Epidermal melanocyte (primary cell): ENCODE data around the gene PRMT1.
A peak's percentile ranks its signal among the peaks of the same experiment; 100 is the strongest.

ENCODE experiments used
- DNase-seq: peaks from one replicate; pipeline ENCODE4 v3.0.0; 2011; ENCODE audit warnings: low spot score; ENCODE audit not compliant: insufficient read length

The PRMT1 gene

DNA sequence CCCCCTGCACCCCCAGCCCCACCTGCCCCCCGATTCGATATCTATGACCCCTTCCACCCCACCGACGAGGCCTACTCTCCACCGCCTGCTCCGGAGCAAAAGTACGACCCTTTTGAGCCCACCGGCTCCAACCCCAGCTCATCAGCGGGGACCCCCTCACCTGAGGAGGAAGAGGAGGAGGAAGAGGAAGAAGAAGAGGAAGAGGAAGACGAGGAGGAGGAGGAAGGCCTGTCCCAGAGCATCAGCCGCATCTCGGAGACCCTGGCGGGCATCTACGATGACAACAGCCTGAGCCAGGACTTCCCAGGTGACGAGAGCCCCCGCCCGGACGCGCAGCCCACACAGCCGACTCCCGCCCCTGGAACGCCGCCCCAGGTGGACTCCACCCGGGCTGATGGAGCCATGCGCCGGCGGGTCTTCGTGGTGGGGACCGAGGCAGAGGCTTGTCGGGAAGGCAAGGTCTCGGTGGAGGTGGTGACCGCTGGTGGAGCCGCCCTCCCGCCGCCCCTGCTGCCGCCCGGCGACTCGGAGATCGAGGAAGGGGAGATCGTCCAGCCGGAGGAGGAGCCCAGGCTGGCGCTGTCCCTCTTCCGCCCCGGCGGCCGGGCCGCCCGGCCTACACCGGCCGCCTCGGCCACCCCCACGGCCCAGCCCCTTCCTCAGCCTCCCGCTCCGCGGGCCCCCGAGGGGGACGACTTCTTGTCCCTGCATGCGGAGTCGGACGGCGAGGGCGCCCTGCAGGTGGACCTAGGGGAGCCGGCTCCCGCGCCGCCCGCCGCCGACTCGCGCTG is 25.8 kb upstream of the PRMT1 start:
- no peak for DNase-seq

DNA sequence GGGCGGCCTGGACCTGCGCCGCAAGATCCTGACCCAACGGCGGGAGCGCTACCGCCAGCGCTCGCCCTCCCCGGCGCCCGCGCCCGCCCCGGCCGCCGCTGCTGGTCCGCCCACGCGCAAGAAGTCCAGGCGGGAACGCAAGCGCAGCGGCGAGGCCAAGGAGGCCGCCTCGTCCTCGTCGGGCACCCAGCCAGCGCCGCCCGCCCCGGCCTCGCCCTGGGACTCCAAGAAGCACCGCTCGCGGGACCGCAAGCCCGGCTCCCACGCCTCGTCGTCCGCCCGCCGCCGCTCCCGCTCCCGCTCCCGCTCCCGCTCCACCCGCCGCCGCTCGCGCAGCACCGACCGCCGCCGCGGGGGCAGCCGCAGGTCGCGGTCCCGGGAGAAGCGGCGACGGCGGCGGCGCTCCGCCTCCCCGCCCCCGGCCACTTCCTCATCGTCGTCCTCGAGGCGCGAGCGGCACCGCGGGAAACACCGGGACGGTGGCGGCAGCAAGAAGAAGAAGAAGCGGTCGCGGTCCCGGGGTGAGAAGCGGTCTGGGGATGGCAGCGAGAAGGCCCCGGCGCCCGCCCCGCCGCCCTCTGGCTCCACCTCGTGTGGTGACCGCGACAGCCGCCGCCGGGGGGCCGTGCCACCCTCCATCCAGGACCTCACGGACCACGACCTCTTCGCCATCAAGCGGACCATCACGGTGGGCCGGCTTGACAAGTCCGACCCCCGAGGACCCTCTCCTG is 25.1 kb upstream of the PRMT1 start:
- no peak for DNase-seq

DNA sequence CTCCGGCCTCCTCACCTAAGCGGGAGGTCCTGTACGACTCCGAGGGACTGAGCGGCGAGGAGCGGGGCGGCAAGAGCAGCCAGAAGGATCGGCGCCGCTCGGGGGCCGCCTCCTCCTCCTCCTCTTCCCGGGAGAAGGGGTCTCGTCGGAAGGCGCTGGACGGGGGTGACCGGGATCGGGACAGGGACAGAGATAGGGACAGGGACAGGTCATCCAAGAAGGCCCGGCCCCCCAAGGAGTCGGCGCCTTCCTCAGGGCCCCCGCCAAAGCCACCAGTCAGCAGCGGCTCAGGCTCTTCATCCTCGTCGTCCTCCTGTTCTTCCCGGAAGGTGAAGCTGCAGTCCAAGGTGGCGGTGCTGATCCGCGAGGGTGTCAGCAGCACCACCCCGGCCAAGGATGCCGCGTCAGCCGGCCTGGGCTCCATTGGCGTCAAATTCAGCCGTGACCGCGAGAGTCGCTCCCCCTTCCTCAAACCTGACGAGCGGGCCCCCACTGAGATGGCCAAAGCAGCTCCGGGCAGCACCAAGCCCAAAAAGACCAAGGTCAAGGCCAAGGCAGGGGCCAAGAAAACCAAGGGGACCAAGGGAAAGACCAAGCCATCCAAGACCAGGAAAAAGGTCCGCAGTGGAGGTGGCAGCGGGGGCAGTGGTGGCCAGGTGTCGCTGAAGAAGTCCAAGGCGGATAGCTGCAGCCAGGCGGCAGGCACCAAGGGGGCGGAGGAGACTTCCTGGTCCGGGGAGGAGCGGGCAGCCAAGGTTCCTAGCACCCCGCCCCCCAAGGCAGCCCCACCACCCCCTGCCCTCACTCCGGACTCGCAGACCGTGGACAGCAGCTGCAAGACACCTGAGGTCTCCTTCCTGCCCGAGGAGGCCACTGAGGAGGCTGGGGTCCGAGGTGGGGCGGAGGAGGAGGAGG is 24.3 kb upstream of the PRMT1 start:
- no peak for DNase-seq

DNA sequence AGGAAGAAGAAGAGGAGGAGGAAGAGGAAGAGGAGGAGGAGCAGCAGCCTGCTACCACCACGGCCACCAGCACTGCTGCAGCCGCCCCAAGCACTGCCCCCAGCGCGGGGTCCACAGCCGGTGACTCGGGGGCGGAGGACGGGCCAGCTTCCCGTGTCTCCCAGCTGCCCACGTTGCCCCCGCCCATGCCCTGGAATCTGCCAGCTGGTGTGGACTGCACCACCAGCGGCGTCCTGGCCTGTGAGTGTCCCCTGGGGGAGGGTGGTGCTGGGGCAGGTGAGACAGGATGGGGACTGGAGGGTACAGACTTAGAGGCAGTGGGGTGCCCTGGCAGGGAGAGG is 23.6 kb upstream of the PRMT1 start:
- no peak for DNase-seq

DNA sequence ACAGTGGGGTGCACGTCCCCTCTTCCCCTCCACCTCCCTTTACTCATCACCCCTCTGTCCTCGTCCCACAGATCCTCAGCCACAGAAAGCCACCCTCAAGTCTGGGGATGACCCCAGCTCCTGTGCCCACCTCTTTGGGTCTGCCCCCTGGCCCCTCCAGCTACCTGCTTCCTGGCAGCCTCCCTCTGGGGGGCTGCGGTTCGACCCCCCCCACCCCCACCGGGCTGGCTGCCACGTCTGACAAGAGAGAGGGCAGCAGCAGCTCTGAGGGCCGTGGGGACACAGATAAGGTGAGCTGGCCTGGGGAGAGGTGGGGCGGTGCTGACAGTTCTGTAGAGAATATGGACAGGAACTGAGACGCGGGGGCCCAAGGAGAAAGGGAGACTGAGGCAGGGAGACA is 22.5 kb upstream of the PRMT1 start:
- DNase-seq, result no peak

DNA sequence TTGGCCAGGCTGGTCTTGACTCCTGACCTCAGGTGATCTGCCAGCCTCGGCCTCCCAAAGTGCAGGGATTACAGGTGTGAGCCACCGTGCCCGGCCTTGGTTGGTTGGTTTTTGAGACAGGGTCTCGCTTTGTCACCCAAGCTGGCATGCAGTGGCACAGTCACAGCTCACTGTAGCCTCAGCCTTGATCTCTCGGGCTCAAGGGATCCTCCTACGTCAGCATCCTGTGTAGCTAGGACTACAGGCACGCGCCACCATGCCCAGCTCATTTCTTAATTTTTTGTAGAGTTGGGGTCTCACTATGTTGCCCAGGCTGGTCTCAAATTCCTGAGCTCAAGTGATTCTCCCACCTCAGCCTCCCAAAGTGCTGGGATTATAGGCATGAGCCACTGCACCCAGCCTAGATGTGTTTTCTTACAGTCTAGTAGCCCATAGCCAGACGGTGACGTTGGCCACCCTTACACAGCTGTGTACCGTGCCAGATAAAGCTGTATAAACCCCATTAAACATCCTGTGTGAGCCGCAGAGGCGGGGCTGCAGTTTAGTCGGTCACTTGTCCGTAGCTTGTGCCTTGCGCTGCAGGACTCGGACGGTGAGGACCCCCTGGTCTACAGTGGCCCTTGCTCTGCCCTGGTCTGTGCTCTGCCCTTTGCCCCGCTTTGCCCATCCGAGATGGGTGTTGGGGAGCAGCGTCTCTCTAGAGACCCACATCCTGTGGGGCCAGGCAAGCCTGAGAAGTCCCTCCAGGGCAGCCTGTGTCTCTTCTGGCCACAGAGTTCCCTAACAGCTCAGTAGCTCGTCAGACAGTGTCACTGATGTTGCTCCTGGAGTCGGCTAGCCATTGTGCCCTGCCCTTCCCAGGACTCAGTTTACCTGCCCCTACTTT is 21.3 kb upstream of the PRMT1 start:
- DNase-seq, result no peak

DNA sequence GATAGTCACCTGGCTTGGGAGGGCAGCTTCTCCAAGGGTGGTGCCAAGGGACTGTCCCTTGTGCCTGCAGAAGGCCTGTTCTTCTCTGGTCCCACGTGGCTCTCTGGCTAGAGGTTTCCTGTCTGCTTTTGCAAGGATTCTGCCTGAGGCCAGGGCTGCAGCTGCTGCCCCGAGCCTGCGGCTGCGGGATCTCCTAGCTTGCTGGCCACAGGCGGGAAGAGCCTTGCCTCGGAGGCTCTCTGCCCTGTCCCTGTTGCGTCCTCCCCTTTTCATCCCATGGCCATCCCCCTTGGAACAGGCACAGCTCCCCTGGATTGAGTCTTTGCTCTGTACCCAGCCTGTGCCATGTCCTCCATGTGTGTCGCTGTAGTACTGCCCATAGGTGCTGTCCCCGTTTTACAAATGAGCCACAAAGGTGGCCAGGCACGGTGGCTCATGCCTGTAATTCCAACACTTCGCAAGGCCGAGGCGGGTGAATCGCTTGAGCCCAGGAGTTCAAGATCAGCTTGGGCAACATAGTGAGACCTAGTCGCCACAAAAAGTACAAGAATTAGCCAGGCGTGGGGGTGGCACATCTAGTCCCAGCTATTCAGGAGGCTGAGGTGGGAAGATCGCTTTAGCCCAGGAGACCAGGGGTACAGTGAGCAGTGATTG is 20.5 kb upstream of the PRMT1 start:
- DNase-seq, result no peak

DNA sequence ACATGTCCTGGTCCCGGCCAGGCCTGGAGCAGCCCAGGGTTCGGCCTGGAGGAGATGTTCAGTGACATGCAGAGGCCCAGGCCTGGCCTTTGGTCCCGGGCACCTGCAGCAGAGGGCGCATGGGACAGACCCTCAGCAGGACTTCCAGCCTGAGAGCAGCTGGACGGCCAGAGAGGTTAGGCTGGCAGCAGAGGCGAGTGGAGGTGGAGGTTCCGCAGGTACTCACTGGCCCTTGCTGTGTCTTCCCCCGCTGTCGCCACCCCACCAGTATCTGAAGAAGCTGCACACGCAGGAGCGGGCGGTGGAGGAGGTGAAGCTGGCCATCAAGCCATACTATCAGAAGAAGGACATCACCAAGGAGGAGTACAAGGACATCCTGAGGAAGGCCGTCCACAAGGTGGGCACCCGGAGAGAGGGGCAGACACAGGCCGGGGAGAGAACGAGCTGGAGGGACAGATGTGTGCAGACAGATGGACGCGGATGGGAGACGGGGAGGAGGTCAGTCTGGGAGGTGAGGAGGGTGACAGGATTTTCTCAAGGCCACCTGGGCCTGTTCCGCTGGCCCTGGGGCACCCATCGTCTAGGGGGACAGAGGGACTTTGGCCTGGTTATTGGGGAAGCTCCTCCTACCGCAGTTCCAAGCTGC is 19.5 kb upstream of the PRMT1 start:
- no peak for DNase-seq

DNA sequence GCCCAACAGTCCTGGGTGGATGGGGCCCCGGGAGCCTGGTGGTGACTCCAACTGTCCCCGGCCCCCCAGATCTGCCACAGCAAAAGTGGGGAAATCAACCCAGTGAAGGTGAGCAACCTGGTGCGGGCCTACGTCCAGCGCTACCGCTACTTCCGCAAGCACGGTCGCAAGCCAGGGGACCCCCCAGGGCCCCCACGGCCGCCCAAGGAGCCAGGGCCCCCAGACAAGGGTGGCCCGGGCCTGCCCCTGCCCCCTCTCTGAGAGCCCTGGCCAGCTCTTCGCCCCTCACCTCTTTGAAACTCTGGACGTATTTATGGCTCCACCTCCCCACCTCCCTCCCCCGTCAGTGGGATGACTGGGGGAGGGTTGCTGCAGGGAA is 18.9 kb upstream of the PRMT1 start:
- DNase-seq, result no peak

DNA sequence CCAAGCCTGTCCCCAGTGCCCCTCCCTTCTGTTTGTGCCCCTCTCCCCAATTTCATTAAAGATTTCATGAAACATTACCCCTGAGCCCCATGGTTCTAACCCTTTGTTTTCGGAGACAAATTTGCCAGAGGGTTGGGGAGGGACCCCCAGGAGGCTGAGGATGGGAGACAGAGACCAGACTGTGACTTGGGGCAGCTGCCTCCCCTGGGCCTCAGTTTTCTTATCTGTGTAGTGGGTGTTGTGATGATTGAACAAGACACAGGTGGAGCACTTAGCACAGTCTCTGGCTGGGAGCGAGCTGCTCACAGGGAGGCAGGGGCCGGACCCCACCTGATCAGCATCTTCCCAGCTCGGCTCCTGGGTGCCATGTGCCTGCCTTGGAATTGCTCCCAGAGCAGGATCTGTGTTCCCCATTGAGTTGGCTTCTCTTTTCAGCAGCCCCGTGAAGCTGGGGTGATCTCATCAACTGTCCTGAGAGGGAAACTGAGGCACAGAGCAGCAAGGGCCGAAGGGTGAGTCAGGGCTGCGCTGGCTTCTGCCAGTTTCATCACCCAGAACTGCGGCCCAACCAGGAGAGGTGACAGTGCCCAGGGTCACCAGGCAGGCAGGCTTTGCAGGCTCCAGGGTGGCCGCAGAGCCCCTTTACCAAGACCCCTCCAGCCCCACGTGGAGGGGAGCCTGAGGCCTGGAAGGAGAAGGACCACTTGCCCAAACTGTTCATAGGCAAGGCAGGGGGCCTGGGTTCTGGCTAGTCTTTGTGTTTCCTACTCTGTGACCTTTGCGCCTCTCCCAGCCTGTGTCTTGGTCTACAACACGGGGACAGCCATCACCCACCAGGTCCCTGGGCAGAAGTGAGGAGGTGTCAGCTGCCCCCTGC is 18.3 kb upstream of the PRMT1 start:
- no peak for DNase-seq

DNA sequence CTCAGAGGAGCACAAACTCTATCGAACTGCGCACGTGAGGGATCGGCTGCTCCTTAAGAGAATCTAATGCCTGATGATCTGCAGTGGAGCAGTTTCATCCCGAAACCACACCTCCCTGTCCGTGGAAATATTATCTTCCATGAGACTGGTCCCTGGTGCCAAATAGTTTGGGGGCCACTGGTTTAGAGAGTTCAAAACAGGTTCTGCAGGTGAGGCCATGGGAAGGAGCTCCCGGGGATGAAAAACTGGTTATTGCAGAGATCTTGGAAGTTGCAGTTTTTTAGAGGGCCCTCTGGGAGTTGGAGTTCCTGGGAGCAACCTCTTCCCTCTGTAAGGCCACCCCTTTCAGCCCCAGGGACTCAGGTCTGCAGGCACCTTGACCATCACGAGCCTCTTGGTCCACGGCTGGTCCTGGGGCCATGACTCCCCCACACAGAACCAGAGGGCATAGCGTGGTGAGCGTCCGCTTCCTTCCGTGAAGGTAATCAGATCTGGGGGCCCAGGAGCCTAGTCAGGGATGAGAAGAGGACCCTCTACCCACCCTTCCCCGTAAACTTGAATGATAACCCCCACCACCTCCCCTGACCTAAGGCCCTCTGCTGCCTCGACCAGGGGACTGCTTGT is 16.6 kb upstream of the PRMT1 start:
- no peak for DNase-seq

DNA sequence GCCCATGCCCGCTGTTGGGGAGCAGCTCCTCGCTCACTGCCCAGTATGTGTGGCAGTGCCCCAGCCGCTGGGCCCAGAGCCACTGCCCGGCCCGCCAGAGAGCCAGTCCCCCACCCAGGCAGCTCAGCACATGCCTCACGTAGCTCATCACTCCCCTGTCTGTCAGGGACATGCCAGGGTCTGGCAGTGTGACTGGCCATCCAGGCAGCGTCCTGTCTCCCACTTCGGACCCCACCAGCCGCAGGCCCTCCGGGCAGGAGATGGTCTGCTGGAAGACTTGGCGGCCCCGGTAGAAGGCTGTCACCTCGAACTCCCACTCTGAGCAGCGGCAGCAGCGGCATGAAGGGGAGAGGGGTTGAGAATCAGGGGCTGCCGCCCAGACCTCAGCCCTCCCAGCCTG is 15.1 kb upstream of the PRMT1 start:
- no peak for DNase-seq

DNA sequence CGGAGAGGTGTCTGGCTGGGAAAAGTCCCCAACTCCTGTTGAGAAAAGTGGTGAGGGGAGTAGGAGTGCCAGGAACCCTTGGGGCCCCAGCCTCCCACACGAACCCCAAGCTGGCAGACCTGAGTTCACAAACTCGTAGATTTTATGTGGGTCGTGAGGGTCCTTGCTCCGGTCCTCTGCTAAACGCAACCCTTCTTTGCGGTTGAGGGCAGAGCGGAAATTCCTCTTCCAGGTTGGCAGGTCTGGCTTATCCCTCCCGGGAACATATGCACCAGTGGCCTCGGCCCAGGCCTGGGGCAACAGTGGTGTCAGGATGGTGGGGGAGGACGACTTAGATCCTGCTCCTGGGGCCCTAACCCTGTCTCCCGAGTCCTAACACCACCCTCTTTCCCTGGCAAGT is 13.8 kb upstream of the PRMT1 start:
- no peak for DNase-seq

DNA sequence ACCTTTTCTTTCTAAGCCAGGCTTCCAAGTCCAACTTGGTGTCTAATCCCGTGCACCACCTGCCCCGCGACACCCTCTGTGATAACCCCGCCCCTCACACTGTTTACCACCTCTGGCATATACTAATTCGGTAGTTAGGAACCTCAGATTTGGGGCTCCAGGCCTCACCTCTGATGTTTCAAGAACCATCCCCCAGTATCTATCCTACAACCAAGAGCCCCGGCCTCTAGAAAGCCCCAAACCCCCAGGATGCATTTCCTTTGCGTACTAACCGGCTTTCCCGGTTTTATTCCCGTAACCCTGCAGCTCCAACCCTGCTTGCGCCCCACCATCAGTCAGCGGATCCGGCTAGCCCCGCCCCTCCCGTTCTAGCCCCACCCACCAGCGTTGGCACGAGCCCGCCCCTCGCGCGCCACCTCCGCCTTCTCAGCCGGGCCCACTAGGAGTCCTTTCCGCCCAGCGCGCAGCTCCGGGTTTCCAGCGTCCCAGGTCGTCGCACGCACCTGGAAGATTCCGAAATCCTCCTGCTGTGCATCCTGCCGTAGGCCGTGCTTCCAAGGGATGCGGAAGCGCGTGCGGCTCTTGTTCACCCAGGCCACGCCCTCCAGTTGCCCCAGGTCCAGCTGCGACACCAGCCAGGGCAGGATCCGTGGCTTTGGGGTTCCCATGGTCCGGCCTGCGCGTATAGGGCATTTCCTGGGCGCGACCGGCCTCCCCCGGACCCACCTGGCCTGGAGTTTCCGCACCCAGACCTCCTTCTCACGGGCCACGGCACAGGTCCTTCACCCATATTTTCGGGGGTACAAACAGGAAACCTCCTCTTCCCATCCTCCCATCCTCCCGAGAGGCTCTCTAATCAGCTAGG is 12.7 kb upstream of the PRMT1 start:
- DNase-seq, result peak; percentile 97

DNA sequence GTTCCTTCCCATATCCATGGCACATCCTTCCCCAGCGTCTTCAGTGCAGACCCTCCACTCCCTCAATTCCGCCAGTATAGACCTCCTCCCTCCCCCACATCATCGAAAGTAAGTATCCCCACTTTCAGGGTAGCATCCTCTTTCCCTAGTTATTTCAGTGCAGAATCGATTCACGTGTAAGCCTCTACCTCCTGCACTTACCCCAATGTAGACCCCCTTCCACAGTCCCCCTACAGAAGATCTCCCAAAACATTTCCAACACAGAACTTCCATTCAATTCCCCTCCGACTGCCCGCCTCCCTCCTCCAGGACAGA is 12.1 kb upstream of the PRMT1 start:
- DNase-seq, result no peak

DNA sequence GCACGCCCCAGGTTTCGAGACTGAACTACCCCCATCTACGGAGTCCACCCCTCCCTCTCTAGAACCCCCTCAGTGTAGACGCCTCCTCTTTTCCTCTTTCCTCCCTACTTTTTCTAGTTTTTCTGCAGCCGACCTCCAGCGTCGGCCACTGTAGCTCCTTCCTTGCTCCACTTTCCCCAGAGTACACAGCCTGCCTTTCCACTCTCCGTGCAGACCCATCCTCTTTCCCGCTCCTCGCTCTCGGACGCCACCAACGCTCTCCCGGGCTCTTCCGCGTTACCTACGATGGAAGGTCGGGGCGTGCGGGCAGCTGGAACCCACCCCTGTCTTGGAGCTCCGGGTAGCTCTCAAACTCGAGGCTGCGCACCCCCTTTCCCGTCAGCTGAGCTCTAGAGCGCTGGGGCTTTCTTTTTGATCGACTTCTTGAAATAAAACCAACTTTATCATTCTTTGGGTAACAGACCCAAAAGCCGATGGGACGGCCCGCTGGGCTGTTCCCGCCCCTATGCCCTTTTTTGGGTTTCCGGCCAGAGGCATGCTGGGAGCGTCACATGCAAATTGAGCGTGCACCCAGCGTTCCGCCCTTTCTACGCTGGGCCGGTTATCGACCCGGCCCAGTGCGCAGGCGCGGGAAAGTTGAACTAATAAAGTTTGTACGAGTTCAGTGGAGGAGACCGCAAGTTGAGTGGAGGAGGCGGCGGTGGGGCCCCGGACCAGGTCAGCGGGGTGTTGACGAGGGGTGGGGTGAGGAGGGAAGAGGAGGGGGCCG is 11.5 kb upstream of the PRMT1 start, which contains the start of the genes BCL2L12 and IRF3:
Gene BCL2L12 (plus strand): TSS at position 583 of the 769 bp plus-strand sequence. CDS start 760 bp downstream, outside the sequence.
Gene IRF3 (minus strand): TSS at position 507 of the 769 bp plus-strand sequence. CDS start 1,019 bp downstream, outside the sequence.
- DNase-seq, result peak; percentile 100

DNA sequence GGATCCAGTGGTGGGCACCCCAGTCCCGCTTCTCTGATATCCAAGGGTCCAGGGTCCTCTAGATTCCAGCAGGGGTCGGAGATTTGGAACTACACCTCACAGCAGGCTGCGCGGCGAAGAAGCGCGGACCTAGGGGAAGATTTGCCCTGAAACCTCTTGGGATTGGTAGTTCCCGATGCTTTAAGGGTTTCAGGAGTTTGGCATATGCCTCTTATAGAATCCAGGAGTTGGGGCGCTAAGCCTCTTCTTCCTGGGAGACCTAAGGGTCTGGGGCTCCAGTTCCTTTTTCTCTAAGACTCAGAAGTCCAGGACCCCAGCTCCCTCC is 11.0 kb upstream of the PRMT1 start:
- DNase-seq, result no peak
